K562 (cell line): ENCODE data around the gene KDM2A. TPM values are rescaled to one million over a fixed set of nuclear protein-coding genes. Genes with fewer than 3 reads are reported as not detected.

Experiments
- ATAC-seq: fragments of 200-7000 bp; cut with Tn5 transposase; 3 replicates; pipeline ENCODE4 v1.9.1; 2020; ENCODE audit warnings: moderate library complexity
- BruUV-seq: library from RNA; stranded (reverse); fragments of 400-500 nt; replicated peaks from 2 replicates; lab custom pipeline; 2021; lab: Mats Ljungman, UMichigan
- CTCF ChIA-PET: fragments of 300-600 bp; formaldehyde crosslinking; extraction: SDS; loops from one replicate; lab custom pipeline; 2021; ENCODE audit warnings: low intra/inter-chr PET ratio; lab: Yijun Ruan, JAX
- POLR2A ChIA-PET: fragments of 300-600, 350-650 bp; sonication (Branson Sonifier 250); formaldehyde crosslinking; extraction: SDS; loops from one replicate; lab custom pipeline; 2021; ENCODE audit warnings: antibody characterized with exemption, inconsistent platforms; lab: Yijun Ruan, JAX
- DNase-seq, 4 experiments: peaks; one replicate each; pipeline versions ENCODE4 v3.0.0 to v3.0.0-alpha.2; 2011 to 2018; ENCODE audit warnings: low spot score in 3 of 4, mixed read lengths in 3 of 4; ENCODE audit errors: extremely low read depth in 1 of 4
- FAIRE-seq: peaks from 2 replicates; lab custom pipeline; 2011; peaks lifted over from hg19 to GRCh38; lab: Jason Lieb, UNC
- H2AFZ ChIP-seq: 2 replicates; pipeline ENCODE4 v1.6.0; 2011; ENCODE audit warnings: low read depth, low read length, control low read depth, inconsistent platforms
- H3K27ac ChIP-seq: fragments of 200-600 bp; 3 replicates; pipeline ENCODE4 v1.8.0; 2011; ENCODE audit warnings: low read depth, mild to moderate bottlenecking, control low read depth, inconsistent platforms, low read length, moderate library complexity, mixed read lengths; ENCODE audit errors: extremely low read depth
- H3K27me3 ChIP-seq, 2 experiments: fragments of 300-600 bp in 1 of 2; 2 replicates in 1 of 2; 3 replicates in 1 of 2; pipeline versions ENCODE4 v1.6.0 to v1.8.0; 2011; ENCODE audit warnings: inconsistent platforms in 2 of 2, low read length in 2 of 2, mild to moderate bottlenecking in 1 of 2, mixed read lengths in 1 of 2, moderate library complexity in 1 of 2; ENCODE audit not compliant: control insufficient read depth in 2 of 2, insufficient read depth in 2 of 2
- H3K36me3 ChIP-seq: fragments of 300-600 bp; 3 replicates; pipeline ENCODE4 v1.8.0; 2011; ENCODE audit warnings: mild to moderate bottlenecking, low read length, inconsistent platforms; ENCODE audit not compliant: control insufficient read depth, insufficient read depth
- H3K4me1 ChIP-seq, 2 experiments: fragments of 200-600 bp in 1 of 2; replicated peaks in 1 of 2; 2 replicates in 1 of 2; 3 replicates in 1 of 2; pipeline versions ENCODE4 v1.5.1 to v1.8.0; 2011; ENCODE audit warnings: inconsistent platforms in 2 of 2, low read length in 2 of 2, mild to moderate bottlenecking in 1 of 2, mixed read lengths in 1 of 2, moderate library complexity in 1 of 2; ENCODE audit not compliant: control insufficient read depth in 2 of 2, insufficient read depth in 2 of 2
- H3K4me2 ChIP-seq: 2 replicates; pipeline ENCODE4 v1.6.1; 2011; ENCODE audit warnings: low read length, control low read depth, inconsistent platforms, mixed read lengths; ENCODE audit not compliant: insufficient read depth
- H3K4me3 ChIP-seq: fragments of 200-600 bp; sonication (generic), shearing (Covaris generic); 2 replicates; pipeline ENCODE4 v1.5.1; 2016; ENCODE audit warnings: control low read depth, inconsistent platforms
- H3K79me2 ChIP-seq: fragments of 200-600 bp; 3 replicates; pipeline ENCODE4 v1.8.0; 2011; ENCODE audit warnings: low read length, inconsistent platforms; ENCODE audit not compliant: control insufficient read depth, insufficient read depth
- H3K9ac ChIP-seq, 2 experiments: 2 replicates each; pipeline versions ENCODE4 v1.6.0 to v1.6.1; 2011; ENCODE audit warnings: low read depth in 2 of 2, low read length in 2 of 2, control low read depth in 1 of 2, inconsistent platforms in 1 of 2, mild to moderate bottlenecking in 1 of 2, mixed read lengths in 1 of 2; ENCODE audit not compliant: insufficient read depth in 1 of 2
- H3K9me1 ChIP-seq: one replicate; pipeline ENCODE4 v1.6.0; 2011; ENCODE audit warnings: inconsistent platforms, mild to moderate bottlenecking, low read length, moderate library complexity; ENCODE audit not compliant: control insufficient read depth, insufficient read depth
- H3K9me3 ChIP-seq: replicated peaks from 2 replicates; pipeline ENCODE4 v1.5.1; 2011; ENCODE audit warnings: low read depth, low read length, inconsistent platforms; ENCODE audit not compliant: control insufficient read depth, insufficient read depth
- H4K20me1 ChIP-seq: replicated peaks from 2 replicates; pipeline ENCODE4 v1.6.1; 2011; ENCODE audit warnings: low read length, inconsistent platforms, mixed read lengths; ENCODE audit not compliant: control insufficient read depth, insufficient read depth
- CREB1 ChIP-seq, 2 experiments: sonication (generic) in 1 of 2; formaldehyde crosslinking in 1 of 2; IDR thresholded peaks; 2 replicates each; pipeline versions ENCODE4 v1.6.1 to v1.8.0; 2012 to 2022; ENCODE audit warnings: inconsistent platforms in 1 of 2, mild to moderate bottlenecking in 1 of 2, missing genetic modification reagents in 1 of 2, moderate library complexity in 1 of 2
- CSDE1 ChIP-seq, 2 experiments: fragments of 450-650 bp; IDR thresholded peaks; 2 replicates each; pipeline ENCODE4 v1.6.1; 2016; ENCODE audit warnings: mild to moderate bottlenecking in 1 of 2
- ELK3 ChIP-seq: fragments of 450-650 bp; formaldehyde crosslinking; IDR thresholded peaks from 2 replicates; pipeline ENCODE4 v1.4.0; 2020; ENCODE audit warnings: mild to moderate bottlenecking
- ETV1 ChIP-seq: fragments of 450-650 bp; conservative IDR thresholded peaks from 2 replicates; pipeline ENCODE4 v1.6.1; 2016; ENCODE audit warnings: missing genetic modification characterization, control low read depth, low read depth, missing compliant biosample characterization
- GATAD2A ChIP-seq: fragments of 450-650 bp; IDR thresholded peaks from 2 replicates; pipeline ENCODE4 v1.6.1; 2017
- HDAC3 ChIP-seq: fragments of 450-650 bp; IDR thresholded peaks from 2 replicates; pipeline ENCODE4 v1.6.1; 2018; ENCODE audit warnings: borderline replicate concordance, mild to moderate bottlenecking, moderate library complexity; ENCODE audit not compliant: partially characterized antibody
- KDM2B ChIP-seq: fragments of 250-450 bp; sonication (Bioruptor Pico); IDR thresholded peaks from 2 replicates; pipeline ENCODE4 v1.8.0; 2021; ENCODE audit warnings: mild to moderate bottlenecking, moderate library complexity
- POLR2G ChIP-seq: fragments of 200-400 bp; formaldehyde crosslinking; IDR thresholded peaks from 2 replicates; pipeline ENCODE4 v1.6.1; 2017; ENCODE audit warnings: low read depth, mild to moderate bottlenecking, antibody characterized with exemption, low read length, moderate library complexity
- RAD21 ChIP-seq, 2 experiments: fragments of 250-450 bp in 1 of 2; fragments of 450-650 bp in 1 of 2; sonication (Bioruptor Pico) in 1 of 2; formaldehyde crosslinking in 1 of 2; IDR thresholded peaks in 1 of 2; conservative IDR thresholded peaks in 1 of 2; 2 replicates each; pipeline versions ENCODE4 v1.4.0 to v1.8.0; 2020 to 2022; ENCODE audit warnings: mild to moderate bottlenecking in 2 of 2, moderate library complexity in 1 of 2
- RBFOX2 ChIP-seq: fragments of 200-400 bp; formaldehyde crosslinking; IDR thresholded peaks from 2 replicates; pipeline ENCODE4 v1.6.1; 2017; ENCODE audit warnings: low read depth, mild to moderate bottlenecking, low read length, moderate library complexity
- RCOR1 ChIP-seq, 2 experiments: IDR thresholded peaks; 2 replicates each; pipeline ENCODE4 v1.6.1; 2012; ENCODE audit warnings: low read depth in 2 of 2, low read length in 2 of 2, borderline replicate concordance in 1 of 2, improper control_type of control experiment in 1 of 2
- SIX5 ChIP-seq, 2 experiments: IDR thresholded peaks; 2 replicates each; pipeline ENCODE4 v1.6.1; 2011; ENCODE audit warnings: low read length in 2 of 2, borderline replicate concordance in 1 of 2, low read depth in 1 of 2, mild to moderate bottlenecking in 1 of 2, moderate library complexity in 1 of 2; ENCODE audit not compliant: insufficient read depth in 1 of 2
- SP1 ChIP-seq: sonication (generic); formaldehyde crosslinking; IDR thresholded peaks from 2 replicates; pipeline ENCODE4 v1.8.1; 2022; ENCODE audit warnings: mild to moderate bottlenecking, missing genetic modification reagents
- TFAP4 ChIP-seq: sonication (generic); formaldehyde crosslinking; IDR thresholded peaks from 2 replicates; pipeline ENCODE4 v1.8.0; 2022; ENCODE audit warnings: missing genetic modification reagents, mild to moderate bottlenecking, moderate library complexity, borderline replicate concordance
- TRIM24 ChIP-seq, 2 experiments: fragments of 450-650 bp; IDR thresholded peaks; 2 replicates each; pipeline ENCODE4 v1.6.1; 2016
- ZNF274 ChIP-seq: IDR thresholded peaks from 2 replicates; pipeline ENCODE4 v1.6.1; 2011; ENCODE audit warnings: low read depth, mild to moderate bottlenecking, low read length, moderate library complexity, borderline replicate concordance
- ZNF740 ChIP-seq, 3 experiments: fragments of 200-800 bp in 1 of 3; sonication (Bioruptor generic) in 1 of 3; sonication (generic) in 1 of 3; formaldehyde crosslinking in 1 of 3; IDR thresholded peaks; 2 replicates each; pipeline versions ENCODE4 v1.6.1 to v1.8.0; 2016 to 2022; ENCODE audit warnings: mild to moderate bottlenecking in 2 of 3, missing compliant biosample characterization in 2 of 3, missing genetic modification characterization in 2 of 3, missing genetic modification reagents in 1 of 3
- WGBS: fragments of 100-300 bp; shearing (Covaris generic); methylation state at CpG from one replicate; pipeline ENCODE4 v1.1.6; 2016; ENCODE audit warnings: low coverage, mixed read lengths; ENCODE audit not compliant: insufficient coverage; ENCODE audit errors: missing lambda C conversion rate; 5-methylcytosine and 5-hydroxymethylcytosine counted together
- in situ Hi-C: fragments of 300-500 bp; cut with MboI; formaldehyde crosslinking; loops from 4 replicates; pipeline ENCODE4 v1.15.0; 2018; ENCODE audit warnings: inconsistent platforms, mixed read lengths
- intact Hi-C: fragments of 100-400 bp; cut with micrococcal nuclease; formaldehyde crosslinking; loops from 2 replicates; pipeline ENCODE4 v1.14.2; 2022
- polyA plus RNA-seq, 8 experiments: library from polyadenylated mRNA; depleted of rRNA in 4 of 8; stranded (reverse) in 5 of 8; unstranded in 3 of 8; fragments of >200 nt; fragmentation: Nextera tagmentation in 2 of 8; fragmentation: Illumina TruSeq in 1 of 8; extraction: Ambion mirVana in 2 of 8; extraction: Trizol in 1 of 8; gene quantifications; 2 replicates each; pipeline versions ENCODE4 v1.2.1 to v1.2.3, GENCODE V29; 2011 to 2014; ENCODE audit warnings: inconsistent platforms in 1 of 8, missing spikeins in 1 of 8
- total RNA-seq, 7 experiments: library from RNA; depleted of rRNA in 6 of 7; stranded (reverse); fragments of >200 nt in 6 of 7; fragmentation: Illumina TruSeq in 2 of 7; extraction: Trizol in 2 of 7; gene quantifications; 2 replicates each; pipeline versions ENCODE4 v1.2.1 to v1.2.3, GENCODE V29; 2011 to 2021; ENCODE audit warnings: low replicate concordance in 1 of 7

KDM2A gene
- total and polyA plus RNA-seq, 9 of the 15 experiments (the other 6 are each of a cell fraction or from before 2014, with no cell fraction given): 5.0 to 39.3 (median 21.3) TPM

GRCh38 chr11:67082071-67082791, 36.8 kb upstream of the KDM2A start:
- ATAC-seq: peak; percentile 49
- DNase-seq: peak; percentile 44 to 75 (median 64)
- no peaks in the 10 kb centered on the region for H3K27me3 ChIP-seq
- H3K9me1 ChIP-seq: no peaks in the 10 kb centered on the region
- no peaks in the 10 kb centered on the region for H3K79me2 ChIP-seq
- peak overlapping the region in 1 of 2 experiments; percentile 68; a peak in 1 of 4 replicates for H3K9ac ChIP-seq
- no peaks in the 10 kb centered on the region for H4K20me1 ChIP-seq
- no TSS peak for BruUV-seq
- POLR2A ChIA-PET: interaction anchor here (0.6 to 1.8 kb wide), 5 partner anchors 29 to 240 kb away, joined by 3 to 6 read pairs (median 3); no protein-coding TSS in a partner anchor
- H3K4me1 ChIP-seq: peaks cover 20 to 25% of the 10 kb centered on the region in 2 experiments; a peak in 4 of 5 replicates
- WGBS: 28% methylated on average over 18 of the region's 20 CpGs
- H3K9me3 ChIP-seq: no peaks in the 10 kb centered on the region
- H3K4me2 ChIP-seq: peak overlapping the region; percentile 73
- in situ Hi-C loops: loop anchor here (5.0 kb wide), 1 partner anchor 235 kb away; no protein-coding TSS in a partner anchor
- intact Hi-C loops: loop anchor here (5.0 kb wide), 2 partner anchors 180 to 300 kb away; no protein-coding TSS in a partner anchor
- FAIRE-seq: no peak
- peak overlapping the region; percentile 76 for H2AFZ ChIP-seq
- H3K27ac ChIP-seq: no peak overlapping the region
- H3K36me3 ChIP-seq: no peaks in the 10 kb centered on the region
- H3K4me3 ChIP-seq: no peak overlapping the region
- CTCF ChIA-PET: interaction anchor here (0.7 to 2.7 kb wide), 3 partner anchors 179 to 301 kb away, joined by 4 to 12 read pairs (median 9); no protein-coding TSS in a partner anchor
- TF ChIP-seq CSDE1 (IDR thresholded peaks at IDR 0.05) (no peak), TFAP4 (no peak), ETV1 (tag) (no peak), TRIM24 (IDR thresholded peaks at IDR 0.05) (no peak), RAD21 (CRISPR knock-in tag; conservative IDR thresholded peaks at IDR 0.05 in 1 of 2, IDR thresholded peaks at IDR 0.05 in 1 of 2) (peak in 1 of 2 experiments; percentile 55; a peak in 2 of 4 replicates), KDM2B (CRISPR knock-in tag) (no peak), SP1 (CRISPR knock-in tag) (0 out of 2 replicates have a peak, but pooled peaks have one; percentile 40), ELK3 (no peak), CREB1 (IDR thresholded peaks at IDR 0.05) (no peak), CREB1 (CRISPR knock-in tag; IDR thresholded peaks at IDR 0.05) (no peak), POLR2G (no peak), ZNF740 (CRISPR knock-in tag; IDR thresholded peaks at IDR 0.05) (no peak), ZNF740 (tag; IDR thresholded peaks at IDR 0.05) (no peak), SIX5 (IDR thresholded peaks at IDR 0.05; ENCODE audit: borderline replicate concordance in 1 of 2, insufficient read depth in 1 of 2, low read depth in 1 of 2, low read length in 2 of 2) (no peak), HDAC3 (no peak), GATAD2A (no peak), RBFOX2 (0 out of 2 replicates have a peak, but pooled peaks have one; percentile 14), RCOR1 (IDR thresholded peaks at IDR 0.05; ENCODE audit: borderline replicate concordance in 1 of 2, low read depth in 2 of 2, low read length in 2 of 2) (no peak), ZNF274 (no peak)
